ENCODE measurements around the gene VPS72. TPM values are rescaled to one million over a fixed set of nuclear protein-coding genes. Genes with fewer than 3 reads are reported as not detected.

The VPS72 gene
- 43.3 to 64.3 TPM (median 46.5 TPM) in 5 replicates for total RNA-seq (2022; extraction: Qiagen RNA extraction; ENCODE audit: low read depth)

GRCh38 chr1:151189637-151190445 lies at the start of gene VPS72:
VPS72 (minus strand) TSS chr1:151190197; CDS start chr1:151190121, 76 bp downstream.

GRCh38 chr1:151198254-151199127 lies 8.5 kb upstream of the VPS72 start, which contains the start of gene PIP5K1A:
PIP5K1A (plus strand) TSS chr1:151198552; CDS start chr1:151198997, 445 bp downstream.

GRCh38 chr1:151175863-151176262 lies 14.1 kb downstream of the VPS72 start, which contains the start of gene TMOD4:
TMOD4 (minus strand) TSS chr1:151175981; CDS start chr1:151174875, 1,106 bp downstream.

GRCh38 chr1:151165738-151166504 lies 24.1 kb downstream of the VPS72 start, which contains the start of the genes LYSMD1 and SCNM1:
LYSMD1 (minus strand) TSS chr1:151165902; CDS start chr1:151165258, 644 bp downstream.
SCNM1 (plus strand) TSS chr1:151166144; CDS start chr1:151166153, 9 bp downstream.

GRCh38 chr1:151156515-151156819 lies 33.5 kb downstream of the VPS72 start, which contains the start of gene TNFAIP8L2:
TNFAIP8L2 (plus strand) TSS chr1:151156649; CDS start chr1:151158698, 2,049 bp downstream.

GRCh38 chr1:151146412-151147131 lies 43.4 kb downstream of the VPS72 start, which contains the start of gene SEMA6C:
SEMA6C (minus strand) TSS chr1:151146631; CDS start chr1:151142621, 4,010 bp downstream.

Other genes starting within 250 kb of the VPS72 start
- 233 to 262 TPM (median 240 TPM) in 5 replicates for gene CERS2, start 215.4 kb downstream of the VPS72 start, total RNA-seq (2022; extraction: Qiagen RNA extraction; ENCODE audit: low read depth)
- gene ANXA9, start 207.9 kb downstream of the VPS72 start, total RNA-seq (2022; extraction: Qiagen RNA extraction; ENCODE audit: low read depth): 0.87 to 1.3 TPM (median 1.1 TPM) in 5 replicates
- gene MINDY1, start 183.3 kb downstream of the VPS72 start, total RNA-seq (2022; extraction: Qiagen RNA extraction; ENCODE audit: low read depth): 2.3 to 4.2 TPM (median 3.8 TPM) in 5 replicates
- 10.8 to 16.0 TPM (median 14.6 TPM) in 5 replicates for gene PRUNE1, start 181.7 kb downstream of the VPS72 start, total RNA-seq (2022; extraction: Qiagen RNA extraction; ENCODE audit: low read depth)
- gene BNIPL, start 153.6 kb downstream of the VPS72 start, total RNA-seq (2022; extraction: Qiagen RNA extraction; ENCODE audit: low read depth): 0.07 to 0.27 TPM (median 0.09 TPM) in 3 of 5 replicates, not detected in the others
- 4.2 to 7.5 TPM (median 6.7 TPM) in 5 replicates for gene C1orf56, start 142.4 kb downstream of the VPS72 start, total RNA-seq (2022; extraction: Qiagen RNA extraction; ENCODE audit: low read depth)
- 78.6 to 87.3 TPM (median 81.7 TPM) in 5 replicates for gene CDC42SE1, start 130.6 kb downstream of the VPS72 start, total RNA-seq (2022; extraction: Qiagen RNA extraction; ENCODE audit: low read depth)
- gene MLLT11, start 129.8 kb downstream of the VPS72 start, total RNA-seq (2022; extraction: Qiagen RNA extraction; ENCODE audit: low read depth): 9.5 to 20.3 TPM (median 17.4 TPM) in 5 replicates
- 3.2 to 4.0 TPM (median 3.7 TPM) in 5 replicates for gene GABPB2, start 119.4 kb downstream of the VPS72 start, total RNA-seq (2022; extraction: Qiagen RNA extraction; ENCODE audit: low read depth)
- gene SEMA6C, start 43.6 kb downstream of the VPS72 start, total RNA-seq (2022; extraction: Qiagen RNA extraction; ENCODE audit: low read depth): 0.59 to 2.2 TPM (median 1.5 TPM) in 5 replicates
- not detected in 5 replicates for gene TNFAIP8L2, start 33.5 kb downstream of the VPS72 start, total RNA-seq (2022; extraction: Qiagen RNA extraction; ENCODE audit: low read depth)
- 4.6 to 7.4 TPM (median 6.9 TPM) in 5 replicates for gene LYSMD1, start 24.3 kb downstream of the VPS72 start, total RNA-seq (2022; extraction: Qiagen RNA extraction; ENCODE audit: low read depth)
- 44.7 to 55.2 TPM (median 46.7 TPM) in 5 replicates for gene SCNM1, start 24.1 kb downstream of the VPS72 start, total RNA-seq (2022; extraction: Qiagen RNA extraction; ENCODE audit: low read depth)
- gene TMOD4, start 14.2 kb downstream of the VPS72 start, total RNA-seq (2022; extraction: Qiagen RNA extraction; ENCODE audit: low read depth): 0.66 to 0.74 TPM in 2 of 5 replicates, not detected in the others
- 43.7 to 66.5 TPM (median 45.9 TPM) in 5 replicates for gene PIP5K1A, start 8.4 kb upstream of the VPS72 start, total RNA-seq (2022; extraction: Qiagen RNA extraction; ENCODE audit: low read depth)
- gene PSMD4, start 64.5 kb upstream of the VPS72 start, total RNA-seq (2022; extraction: Qiagen RNA extraction; ENCODE audit: low read depth): 160 to 214 TPM (median 195 TPM) in 5 replicates
- 8.4 to 14.9 TPM (median 13.4 TPM) in 5 replicates for gene ZNF687, start 92.1 kb upstream of the VPS72 start, total RNA-seq (2022; extraction: Qiagen RNA extraction; ENCODE audit: low read depth)
- gene PI4KB, start 137.2 kb upstream of the VPS72 start, total RNA-seq (2022; extraction: Qiagen RNA extraction; ENCODE audit: low read depth): 21.8 to 29.0 TPM (median 27.3 TPM) in 5 replicates
- 21.1 to 26.2 TPM (median 24.6 TPM) in 5 replicates for gene RFX5, start 157.1 kb upstream of the VPS72 start, total RNA-seq (2022; extraction: Qiagen RNA extraction; ENCODE audit: low read depth)
- 5.1 to 7.6 TPM (median 6.9 TPM) in 5 replicates for gene SELENBP1, start 182.5 kb upstream of the VPS72 start, total RNA-seq (2022; extraction: Qiagen RNA extraction; ENCODE audit: low read depth)
- gene PSMB4, start 209.4 kb upstream of the VPS72 start, total RNA-seq (2022; extraction: Qiagen RNA extraction; ENCODE audit: low read depth): 308 to 428 TPM (median 392 TPM) in 5 replicates

Measured in A549 treated with ZK216348 at 1 μM for 4 hours (cell line).